Measurements from ENCODE around the gene TMEM192. TPM values are rescaled to one million over a fixed set of nuclear protein-coding genes. Genes with fewer than 3 reads are reported as not detected.

The TMEM192 gene
- total and polyA plus RNA-seq, 2 donors (not counting 3 experiments of a cell fraction or from before 2014, with no cell fraction given) = 11.4 to 13.0 TPM

DNA sequence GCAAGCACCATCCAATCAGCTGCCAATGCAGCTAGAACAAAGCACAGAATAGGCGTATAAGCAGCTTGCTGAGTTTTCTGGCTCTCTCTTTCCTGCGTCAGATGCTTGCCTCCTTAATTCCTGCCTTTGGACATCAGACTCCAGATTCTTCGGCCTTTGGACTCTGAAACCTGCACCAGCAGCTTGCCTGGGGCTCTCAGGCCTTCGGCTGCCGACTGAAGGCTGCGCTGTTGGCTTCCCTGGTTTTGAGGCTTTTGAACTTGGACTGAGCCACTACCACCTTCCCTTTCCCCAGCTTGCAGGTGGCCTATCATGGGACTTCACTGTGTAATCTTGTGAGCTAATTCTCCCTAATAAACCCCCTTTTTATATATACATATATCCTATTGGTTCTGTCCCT lies 6.1 kb downstream of the TMEM192 start:
- H3K4me2 ChIP-seq (ENCODE audit: insufficient read depth, low read length) = no peak overlapping the region
- FAIRE-seq (no peak), DNase-seq (ENCODE audit: low read depth, low spot score) (no peak)
- no TSS peak for BruUV-seq (replicated peaks)
- no peak overlapping the region for H3K27ac ChIP-seq (ENCODE audit: insufficient read depth, low read depth, low read length)
- TF ChIP-seq GATA2 (IDR thresholded peaks at IDR 0.05; ENCODE audit: insufficient read depth, insufficient read length, low read depth, low read length) = no peak
- TF ChIP-seq, protein P1, sequence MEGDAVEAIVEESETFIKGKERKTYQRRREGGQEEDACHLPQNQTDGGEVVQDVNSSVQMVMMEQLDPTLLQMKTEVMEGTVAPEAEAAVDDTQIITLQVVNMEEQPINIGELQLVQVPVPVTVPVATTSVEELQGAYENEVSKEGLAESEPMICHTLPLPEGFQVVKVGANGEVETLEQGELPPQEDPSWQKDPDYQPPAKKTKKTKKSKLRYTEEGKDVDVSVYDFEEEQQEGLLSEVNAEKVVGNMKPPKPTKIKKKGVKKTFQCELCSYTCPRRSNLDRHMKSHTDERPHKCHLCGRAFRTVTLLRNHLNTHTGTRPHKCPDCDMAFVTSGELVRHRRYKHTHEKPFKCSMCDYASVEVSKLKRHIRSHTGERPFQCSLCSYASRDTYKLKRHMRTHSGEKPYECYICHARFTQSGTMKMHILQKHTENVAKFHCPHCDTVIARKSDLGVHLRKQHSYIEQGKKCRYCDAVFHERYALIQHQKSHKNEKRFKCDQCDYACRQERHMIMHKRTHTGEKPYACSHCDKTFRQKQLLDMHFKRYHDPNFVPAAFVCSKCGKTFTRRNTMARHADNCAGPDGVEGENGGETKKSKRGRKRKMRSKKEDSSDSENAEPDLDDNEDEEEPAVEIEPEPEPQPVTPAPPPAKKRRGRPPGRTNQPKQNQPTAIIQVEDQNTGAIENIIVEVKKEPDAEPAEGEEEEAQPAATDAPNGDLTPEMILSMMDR (IDR thresholded peaks at IDR 0.05; ENCODE audit: extremely low read depth in 1 of 2, insufficient read depth in 1 of 2, low read depth in 1 of 2, low read length in 2 of 2) = no peak
- no peak for TF ChIP-seq JUN (IDR thresholded peaks at IDR 0.05; ENCODE audit: borderline replicate concordance, insufficient read depth, insufficient read length, low read depth)
- no peak for TF ChIP-seq POLR2AphosphoS5 (IDR thresholded peaks at IDR 0.05; ENCODE audit: insufficient read depth, low read depth, low read length)
- no peak for TF ChIP-seq EZH2 (IDR thresholded peaks at IDR 0.05; ENCODE audit: borderline replicate concordance, low read depth, low read length, severe bottlenecking)
- TF ChIP-seq MYC (IDR thresholded peaks at IDR 0.05; ENCODE audit: low read depth, low read length) = no peak
- TF ChIP-seq, protein P2, sequence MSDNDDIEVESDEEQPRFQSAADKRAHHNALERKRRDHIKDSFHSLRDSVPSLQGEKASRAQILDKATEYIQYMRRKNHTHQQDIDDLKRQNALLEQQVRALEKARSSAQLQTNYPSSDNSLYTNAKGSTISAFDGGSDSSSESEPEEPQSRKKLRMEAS (IDR thresholded peaks at IDR 0.05; ENCODE audit: insufficient read depth, insufficient read length) = no peak
- TF ChIP-seq POLR2A (IDR thresholded peaks at IDR 0.05; ENCODE audit: low read depth, low read length) = no peak
- no peak for TF ChIP-seq FOS (IDR thresholded peaks at IDR 0.05; ENCODE audit: borderline replicate concordance, insufficient read depth, low read length)
- intact Hi-C loops (cut with micrococcal nuclease) (no loop called here), dilution Hi-C loops (cut with MboI; ENCODE audit: extremely low pct_ligation_motif_present, low sequenced_read_pairs) (no loop called here)
- no peaks in the 10 kb centered on the region for H3K9me3 ChIP-seq (replicated peaks; ENCODE audit: control insufficient read depth, insufficient read depth, low read length)
- CTCF ChIA-PET = interaction anchor here (1.2 kb wide), 1 partner anchor 10 kb away, joined by 10 read pairs; no protein-coding TSS in a partner anchor
- H4K20me1 ChIP-seq (replicated peaks; ENCODE audit: control insufficient read depth, extremely low read depth, insufficient read depth, low read length) = no peaks in the 10 kb centered on the region
- no peak overlapping the region for H3K9ac ChIP-seq (replicated peaks; ENCODE audit: extremely low read depth, insufficient read depth, low read length)
- H3K27me3 ChIP-seq (ENCODE audit: control insufficient read depth in 2 of 2, insufficient read depth in 2 of 2, low read length in 2 of 2) = no peaks in the 10 kb centered on the region
- H3K4me3 ChIP-seq (replicated peaks in 1 of 3; ENCODE audit: insufficient read depth in 1 of 3, low read depth in 1 of 3, low read length in 3 of 3) = no peak overlapping the region
- no peaks in the 10 kb centered on the region for H3K9me1 ChIP-seq (replicated peaks; ENCODE audit: control insufficient read depth, extremely low read depth, insufficient read depth, low read length)
- H3K36me3 ChIP-seq (ENCODE audit: control insufficient read depth in 2 of 2, extremely low read depth in 1 of 2, insufficient read depth in 2 of 2, low read length in 2 of 2) = peaks cover 2 to 3% of the 10 kb centered on the region in 2 experiments
- peaks cover under 1% of the 10 kb centered on the region for H3K4me1 ChIP-seq (ENCODE audit: control insufficient read depth, extremely low read depth, insufficient read depth, low read length)
- no peak overlapping the region for H2AFZ ChIP-seq (ENCODE audit: low read depth, low read length)
- POLR2A ChIA-PET = no interaction called here
- H3K79me2 ChIP-seq (ENCODE audit: control insufficient read depth, insufficient read depth, low read length) = no peaks in the 10 kb centered on the region
